ENCODE measurements around the gene PDE9A. TPM values are rescaled to one million over a fixed set of nuclear protein-coding genes. Genes with fewer than 3 reads are reported as not detected.

PDE9A gene
- total RNA-seq, 2 donors from 2014 or later, result 45.9 to 62.4 TPM

DNA sequence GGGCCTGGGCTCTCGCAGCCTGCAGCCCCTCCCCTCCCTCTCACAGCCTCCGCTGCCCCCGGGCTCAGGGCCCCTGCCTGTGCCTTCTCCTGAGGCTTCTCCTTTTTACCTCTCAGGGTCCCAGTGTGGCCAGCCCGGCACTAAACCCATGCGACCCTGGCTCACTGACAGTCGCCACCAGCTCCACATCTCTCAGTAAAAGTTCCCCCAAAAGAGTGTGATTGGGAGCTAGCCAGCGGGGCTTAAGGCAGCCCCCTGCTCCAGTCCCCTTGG, 26.6 kb downstream of the PDE9A start:
- H3K4me3 Mint-ChIP-seq, result no peak overlapping the region
- Histone ChIP-seq H3K36me3 (ENCODE audit: control insufficient read depth, insufficient read depth, low read length) (peaks cover 41% of the 10 kb centered on the region), H3K4me3 (ENCODE audit: low read length) (no peak overlapping the region), H3K4me1 (ENCODE audit: control insufficient read depth, insufficient read depth, low read length) (no peaks in the 10 kb centered on the region), H3K27me3 (ENCODE audit: control insufficient read depth, insufficient read depth, low read length, poor library complexity, severe bottlenecking) (no peaks in the 10 kb centered on the region), H3K27ac (ENCODE audit: low read depth, low read length) (no peak overlapping the region), H3K9me3 (ENCODE audit: control insufficient read depth, low read length) (no peaks in the 10 kb centered on the region), H3K9ac (ENCODE audit: extremely low read depth, low read length, poor library complexity, severe bottlenecking) (no peak overlapping the region)
- H3K27ac Mint-ChIP-seq, result no peak overlapping the region
- H3K27me3 Mint-ChIP-seq (ENCODE audit: insufficient read depth), result no peaks in the 10 kb centered on the region
- no peak for DNase-seq
- WGBS, 2 experiments (ENCODE audit: insufficient coverage in 1 of 2, insufficient read length in 1 of 2), result 89% methylated on average over 7 of the region's 7 CpGs; no CpG with 5 or more reads in 1 of the 2 experiments
- peaks cover 45% of the 10 kb centered on the region for H3K36me3 Mint-ChIP-seq (ENCODE audit: low read depth)
- H3K4me1 Mint-ChIP-seq, result peaks cover 2% of the 10 kb centered on the region
- no peaks in the 10 kb centered on the region for H3K9me3 Mint-ChIP-seq
- TF ChIP-seq, protein P1, sequence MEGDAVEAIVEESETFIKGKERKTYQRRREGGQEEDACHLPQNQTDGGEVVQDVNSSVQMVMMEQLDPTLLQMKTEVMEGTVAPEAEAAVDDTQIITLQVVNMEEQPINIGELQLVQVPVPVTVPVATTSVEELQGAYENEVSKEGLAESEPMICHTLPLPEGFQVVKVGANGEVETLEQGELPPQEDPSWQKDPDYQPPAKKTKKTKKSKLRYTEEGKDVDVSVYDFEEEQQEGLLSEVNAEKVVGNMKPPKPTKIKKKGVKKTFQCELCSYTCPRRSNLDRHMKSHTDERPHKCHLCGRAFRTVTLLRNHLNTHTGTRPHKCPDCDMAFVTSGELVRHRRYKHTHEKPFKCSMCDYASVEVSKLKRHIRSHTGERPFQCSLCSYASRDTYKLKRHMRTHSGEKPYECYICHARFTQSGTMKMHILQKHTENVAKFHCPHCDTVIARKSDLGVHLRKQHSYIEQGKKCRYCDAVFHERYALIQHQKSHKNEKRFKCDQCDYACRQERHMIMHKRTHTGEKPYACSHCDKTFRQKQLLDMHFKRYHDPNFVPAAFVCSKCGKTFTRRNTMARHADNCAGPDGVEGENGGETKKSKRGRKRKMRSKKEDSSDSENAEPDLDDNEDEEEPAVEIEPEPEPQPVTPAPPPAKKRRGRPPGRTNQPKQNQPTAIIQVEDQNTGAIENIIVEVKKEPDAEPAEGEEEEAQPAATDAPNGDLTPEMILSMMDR (conservative IDR thresholded peaks at IDR 0.05), result no peak

DNA sequence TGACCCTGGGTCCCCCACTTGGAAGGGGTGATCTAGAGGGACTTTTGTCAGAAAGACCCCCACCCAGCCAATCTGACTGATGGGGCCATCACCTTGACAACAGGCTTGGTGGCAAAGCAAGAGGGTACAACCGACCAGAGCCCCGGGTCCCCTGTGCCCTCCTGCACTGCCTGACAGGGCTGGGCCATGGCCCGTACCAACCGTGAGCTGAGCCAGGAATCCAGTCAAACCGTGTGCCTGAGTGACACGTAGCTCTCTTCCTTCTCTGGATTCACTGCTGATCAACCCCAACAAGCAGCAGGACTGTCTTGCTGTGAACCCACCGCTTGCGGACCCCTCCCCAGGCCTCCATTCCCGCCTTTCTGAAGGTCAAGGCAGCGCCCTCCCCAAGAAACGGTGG, 27.0 kb downstream of the PDE9A start:
- H3K36me3 Mint-ChIP-seq (ENCODE audit: low read depth), result peaks cover 44% of the 10 kb centered on the region
- Histone ChIP-seq H3K9me3 (ENCODE audit: control insufficient read depth, low read length) (no peaks in the 10 kb centered on the region), H3K27me3 (ENCODE audit: control insufficient read depth, insufficient read depth, low read length, poor library complexity, severe bottlenecking) (no peaks in the 10 kb centered on the region), H3K9ac (ENCODE audit: extremely low read depth, low read length, poor library complexity, severe bottlenecking) (no peak overlapping the region), H3K4me3 (ENCODE audit: low read length) (no peak overlapping the region), H3K4me1 (ENCODE audit: control insufficient read depth, insufficient read depth, low read length) (no peaks in the 10 kb centered on the region), H3K36me3 (ENCODE audit: control insufficient read depth, insufficient read depth, low read length) (peaks cover 43% of the 10 kb centered on the region), H3K27ac (ENCODE audit: low read depth, low read length) (no peak overlapping the region)
- 94 to 95% methylated on average over 11 of the region's 11 CpGs for WGBS, 2 experiments (ENCODE audit: insufficient coverage in 1 of 2, insufficient read length in 1 of 2)
- H3K4me1 Mint-ChIP-seq, result peaks cover 2% of the 10 kb centered on the region
- no peak for DNase-seq
- TF ChIP-seq, protein P1 (conservative IDR thresholded peaks at IDR 0.05), result no peak
- H3K27me3 Mint-ChIP-seq (ENCODE audit: insufficient read depth), result no peaks in the 10 kb centered on the region
- no peak overlapping the region for H3K4me3 Mint-ChIP-seq
- H3K27ac Mint-ChIP-seq, result no peak overlapping the region
- H3K9me3 Mint-ChIP-seq, result no peaks in the 10 kb centered on the region

DNA sequence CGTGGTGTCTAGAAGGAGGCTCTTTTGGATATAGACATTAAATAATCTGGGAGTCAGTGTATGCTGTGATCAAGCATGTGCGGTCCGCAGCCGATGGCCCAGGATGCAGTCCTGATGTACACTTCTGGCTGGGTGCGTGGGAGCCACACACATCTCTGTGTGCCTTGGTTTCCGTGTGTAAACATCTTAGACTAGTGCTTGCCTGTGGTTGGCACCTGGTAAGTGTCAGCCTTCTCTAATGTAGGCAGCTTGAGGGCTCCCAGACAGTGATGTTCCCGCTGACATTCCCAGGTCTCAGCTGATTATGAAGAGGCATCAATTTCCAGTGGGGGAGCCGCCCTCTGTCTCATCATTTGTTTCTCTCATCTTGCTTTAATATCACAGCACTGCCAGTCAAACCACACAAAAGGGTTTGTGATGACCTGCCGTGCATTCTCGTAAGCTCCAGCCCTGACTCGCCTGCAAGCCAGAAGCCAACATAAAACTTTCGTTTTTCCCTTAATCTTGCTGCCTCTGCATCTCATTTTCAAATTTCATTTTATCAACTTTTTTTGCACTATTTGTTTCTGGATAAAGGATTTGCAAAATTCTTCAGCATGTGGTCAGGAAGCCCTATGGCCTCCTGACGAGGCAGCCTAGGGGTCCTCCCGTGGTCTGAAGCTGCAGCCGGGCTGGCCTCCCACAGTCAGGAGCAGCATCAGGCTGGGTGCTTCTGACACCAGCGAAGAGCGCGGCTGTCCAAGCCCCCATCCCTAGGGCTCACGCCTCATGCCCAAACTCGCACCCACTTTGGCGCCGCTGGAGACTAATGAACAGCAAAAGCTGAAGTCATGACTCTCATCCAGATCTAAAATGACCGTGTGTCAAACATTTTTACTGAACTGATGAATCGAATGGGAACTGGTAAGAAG, 28.1 kb downstream of the PDE9A start:
- H3K27me3 Mint-ChIP-seq (ENCODE audit: insufficient read depth), result no peaks in the 10 kb centered on the region
- DNase-seq, result no peak
- WGBS, 2 experiments (ENCODE audit: insufficient coverage in 1 of 2, insufficient read length in 1 of 2), result 92 to 93% methylated on average over 19 to 24 of the region's 24 CpGs
- no peaks in the 10 kb centered on the region for H3K9me3 ChIP-seq (ENCODE audit: control insufficient read depth, low read length)
- no peak overlapping the region for H3K4me3 Mint-ChIP-seq
- H3K4me1 Mint-ChIP-seq, result peaks cover 2% of the 10 kb centered on the region
- no peak overlapping the region for H3K27ac ChIP-seq (ENCODE audit: low read depth, low read length)
- H3K9me3 Mint-ChIP-seq, result no peaks in the 10 kb centered on the region
- H3K9ac ChIP-seq (ENCODE audit: extremely low read depth, low read length, poor library complexity, severe bottlenecking), result no peak overlapping the region
- H3K27ac Mint-ChIP-seq, result no peak overlapping the region
- H3K36me3 ChIP-seq (ENCODE audit: control insufficient read depth, insufficient read depth, low read length), result peaks cover 50% of the 10 kb centered on the region
- TF ChIP-seq, protein P1 (conservative IDR thresholded peaks at IDR 0.05), result no peak
- no peaks in the 10 kb centered on the region for H3K4me1 ChIP-seq (ENCODE audit: control insufficient read depth, insufficient read depth, low read length)
- H3K27me3 ChIP-seq (ENCODE audit: control insufficient read depth, insufficient read depth, low read length, poor library complexity, severe bottlenecking), result no peaks in the 10 kb centered on the region
- H3K4me3 ChIP-seq (ENCODE audit: low read length), result no peak overlapping the region
- H3K36me3 Mint-ChIP-seq (ENCODE audit: low read depth), result peaks cover 39% of the 10 kb centered on the region
